Right hindlimb (tissue), 1 donor: Measurements from ENCODE around the gene ANKRD36.
"Not testable (repeated sequence)": the region's sequence is repeated elsewhere in the genome, so short reads cannot be mapped to it uniquely, and the experiment has no call there.

Source experiments
- DNase-seq: peaks from one replicate; pipeline ENCODE4 v3.0.0-alpha.2; 2018

The ANKRD36 gene

GRCh38 chr2:97113050-97113881, at the start of gene ANKRD36:
Gene ANKRD36, plus strand, starts transcription at chr2:97113153. Its CDS starts 587 bp downstream, at chr2:97113740.
- peak; percentile 87 for DNase-seq

- DNase-seq: not testable (repeated sequence)
Measured at GRCh38 chr2:97066030-97066429, 46.9 kb upstream of the ANKRD36 start.

GRCh38 chr2:97067279-97068004, 45.5 kb upstream of the ANKRD36 start:
- no peak for DNase-seq

GRCh38 chr2:97068074-97068473, 44.9 kb upstream of the ANKRD36 start:
- DNase-seq: no peak

- not testable (repeated sequence) for DNase-seq
Measured at GRCh38 chr2:97068722-97069121, 44.2 kb upstream of the ANKRD36 start.

GRCh38 chr2:97070915-97071314, 42.0 kb upstream of the ANKRD36 start:
- not testable (repeated sequence) for DNase-seq

- DNase-seq: not testable (repeated sequence)
Measured at GRCh38 chr2:97077213-97077612, 35.7 kb upstream of the ANKRD36 start.

- DNase-seq: not testable (repeated sequence)
Measured at GRCh38 chr2:97080855-97081254, 32.1 kb upstream of the ANKRD36 start.

- peak; percentile 49 for DNase-seq
Measured at GRCh38 chr2:97082206-97082605, 30.7 kb upstream of the ANKRD36 start.

- not testable (repeated sequence) for DNase-seq
Measured at GRCh38 chr2:97083516-97083915, 29.4 kb upstream of the ANKRD36 start.

- DNase-seq: not testable (repeated sequence)
Measured at GRCh38 chr2:97085093-97085492, 27.9 kb upstream of the ANKRD36 start.

- not testable (repeated sequence) for DNase-seq
Measured at GRCh38 chr2:97088706-97089105, 24.2 kb upstream of the ANKRD36 start.

GRCh38 chr2:97092946-97093345, 20.0 kb upstream of the ANKRD36 start:
- DNase-seq: not testable (repeated sequence)

GRCh38 chr2:97093983-97094771, 18.8 kb upstream of the ANKRD36 start:
- DNase-seq: not testable (repeated sequence)

- peak; percentile 84 for DNase-seq
Measured at GRCh38 chr2:97094772-97095611, 18.0 kb upstream of the ANKRD36 start, which contains the start of gene FAHD2B. Gene FAHD2B, minus strand, starts transcription at chr2:97094882. Its CDS starts 3,176 bp downstream, at chr2:97091706.

- DNase-seq: no peak
Measured at GRCh38 chr2:97095661-97096060, 17.3 kb upstream of the ANKRD36 start.

GRCh38 chr2:97098786-97099372, 14.1 kb upstream of the ANKRD36 start:
- not testable (repeated sequence) for DNase-seq

GRCh38 chr2:97106878-97107277, 6.1 kb upstream of the ANKRD36 start:
- not testable (repeated sequence) for DNase-seq

GRCh38 chr2:97111246-97111645, 1.7 kb upstream of the ANKRD36 start:
- not testable (repeated sequence) for DNase-seq

- peak; percentile 63 for DNase-seq
Measured at GRCh38 chr2:97112320-97113049, 468 bp upstream of the ANKRD36 start.

GRCh38 chr2:97113882-97114255, 916 bp downstream of the ANKRD36 start:
- not testable (repeated sequence) for DNase-seq
